HG03439 (cell line): ENCODE results near the gene CCDC70.
"Not testable (repeated sequence)": the region's sequence is repeated elsewhere in the genome, so short reads cannot be mapped to it uniquely, and the experiment has no call there.

Source experiments
- ATAC-seq: cut with Tn5 transposase; IDR thresholded peaks from one replicate; pipeline ENCODE4 v1.9.1; 2021; ENCODE audit warnings: mild to moderate bottlenecking, moderate library complexity; ENCODE audit not compliant: unreplicated experiment

Gene CCDC70

GRCh38 chr13:51905787-51906186 is 44.0 kb downstream of the CCDC70 start:
- no peak for ATAC-seq

GRCh38 chr13:51906581-51906980 is 44.8 kb downstream of the CCDC70 start:
- ATAC-seq: no peak

GRCh38 chr13:51907040-51907732 is 45.4 kb downstream of the CCDC70 start:
- ATAC-seq: no peak

- ATAC-seq: not testable (repeated sequence)
Observed at GRCh38 chr13:51909265-51909664, 47.5 kb downstream of the CCDC70 start.

GRCh38 chr13:51910508-51910907 is 48.7 kb downstream of the CCDC70 start:
- no peak for ATAC-seq

GRCh38 chr13:51912091-51912490 is 50.3 kb downstream of the CCDC70 start:
- ATAC-seq: no peak

- no peak for ATAC-seq
Observed at GRCh38 chr13:51912511-51913225, 50.9 kb downstream of the CCDC70 start.

GRCh38 chr13:51913421-51914136 is 51.8 kb downstream of the CCDC70 start:
- no peak for ATAC-seq

- no peak for ATAC-seq
Observed at GRCh38 chr13:51914137-51914493, 52.3 kb downstream of the CCDC70 start.
